ENCODE measurements around the gene ZSCAN18. TPM values are rescaled to one million over a fixed set of nuclear protein-coding genes. Genes with fewer than 3 reads are reported as not detected.

ZSCAN18 gene
- total RNA-seq, 1 donor from 2014 or later: 31.8 TPM

DNA sequence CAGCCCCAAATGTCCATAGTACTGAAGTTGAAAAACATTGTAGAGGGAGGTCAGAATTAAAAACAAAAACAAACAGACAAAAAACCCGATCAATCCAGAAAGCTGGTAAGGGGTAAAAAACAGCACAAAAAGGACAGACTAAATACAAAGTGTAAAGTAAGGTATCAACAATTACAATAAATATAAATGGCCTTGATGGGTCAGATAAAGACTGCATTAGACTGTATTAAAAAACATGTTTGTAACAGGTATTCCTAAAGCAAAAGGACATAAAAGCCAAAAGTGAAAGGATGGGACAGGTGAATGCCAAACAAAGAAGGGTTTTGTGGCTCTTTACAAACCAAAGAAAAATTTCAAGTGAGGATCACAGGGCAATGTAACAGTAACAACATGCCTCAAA, 36.2 kb upstream of the ZSCAN18 start:
- no peaks in the 10 kb centered on the region for H4K20me1 ChIP-seq (ENCODE audit: insufficient read depth, low read length)
- H3K9me3 Mint-ChIP-seq (ENCODE audit: unreplicated experiment): peaks cover 67% of the 10 kb centered on the region
- H3K36me3 Mint-ChIP-seq (ENCODE audit: low read depth, unreplicated experiment): peaks cover 83% of the 10 kb centered on the region
- FAIRE-seq (no peak), DNase-seq (ENCODE audit: low read depth) (no peak)
- no peak overlapping the region for H3K4me3 Mint-ChIP-seq (ENCODE audit: unreplicated experiment)
- H3K27me3 Mint-ChIP-seq (ENCODE audit: low read depth, unreplicated experiment): no peaks in the 10 kb centered on the region
- H3K9me3 ChIP-seq (ENCODE audit: insufficient read depth, low read depth, low read length): peaks cover 53% of the 10 kb centered on the region
- no peaks in the 10 kb centered on the region for H3K27me3 ChIP-seq (ENCODE audit: insufficient read depth, low read length)
- no peak overlapping the region for H3K4me2 ChIP-seq (ENCODE audit: low read length)
- no peaks in the 10 kb centered on the region for H3K4me1 ChIP-seq (ENCODE audit: insufficient read depth, low read length)
- no peaks in the 10 kb centered on the region for H3K4me1 Mint-ChIP-seq (ENCODE audit: low read depth, unreplicated experiment)
- H3K4me3 ChIP-seq (ENCODE audit: insufficient read depth, low read depth, low read length): no peak overlapping the region
- no peak overlapping the region for H3K27ac ChIP-seq (ENCODE audit: low read depth, low read length)
- no peak for TF ChIP-seq EZH2 (IDR thresholded peaks at IDR 0.05; ENCODE audit: insufficient read depth, low read length)
- TF ChIP-seq, protein P1, sequence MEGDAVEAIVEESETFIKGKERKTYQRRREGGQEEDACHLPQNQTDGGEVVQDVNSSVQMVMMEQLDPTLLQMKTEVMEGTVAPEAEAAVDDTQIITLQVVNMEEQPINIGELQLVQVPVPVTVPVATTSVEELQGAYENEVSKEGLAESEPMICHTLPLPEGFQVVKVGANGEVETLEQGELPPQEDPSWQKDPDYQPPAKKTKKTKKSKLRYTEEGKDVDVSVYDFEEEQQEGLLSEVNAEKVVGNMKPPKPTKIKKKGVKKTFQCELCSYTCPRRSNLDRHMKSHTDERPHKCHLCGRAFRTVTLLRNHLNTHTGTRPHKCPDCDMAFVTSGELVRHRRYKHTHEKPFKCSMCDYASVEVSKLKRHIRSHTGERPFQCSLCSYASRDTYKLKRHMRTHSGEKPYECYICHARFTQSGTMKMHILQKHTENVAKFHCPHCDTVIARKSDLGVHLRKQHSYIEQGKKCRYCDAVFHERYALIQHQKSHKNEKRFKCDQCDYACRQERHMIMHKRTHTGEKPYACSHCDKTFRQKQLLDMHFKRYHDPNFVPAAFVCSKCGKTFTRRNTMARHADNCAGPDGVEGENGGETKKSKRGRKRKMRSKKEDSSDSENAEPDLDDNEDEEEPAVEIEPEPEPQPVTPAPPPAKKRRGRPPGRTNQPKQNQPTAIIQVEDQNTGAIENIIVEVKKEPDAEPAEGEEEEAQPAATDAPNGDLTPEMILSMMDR (IDR thresholded peaks at IDR 0.05; ENCODE audit: insufficient read depth, low read depth, low read length): no peak
- H3K9ac ChIP-seq (ENCODE audit: low read length): no peak overlapping the region
- no peak overlapping the region for H3K27ac Mint-ChIP-seq (ENCODE audit: unreplicated experiment)
- H3K79me2 ChIP-seq (ENCODE audit: insufficient read depth, low read length): no peaks in the 10 kb centered on the region
- H2AFZ ChIP-seq (ENCODE audit: low read depth, low read length): no peak overlapping the region
- peaks cover 20% of the 10 kb centered on the region for H3K36me3 ChIP-seq (ENCODE audit: insufficient read depth, low read length)

DNA sequence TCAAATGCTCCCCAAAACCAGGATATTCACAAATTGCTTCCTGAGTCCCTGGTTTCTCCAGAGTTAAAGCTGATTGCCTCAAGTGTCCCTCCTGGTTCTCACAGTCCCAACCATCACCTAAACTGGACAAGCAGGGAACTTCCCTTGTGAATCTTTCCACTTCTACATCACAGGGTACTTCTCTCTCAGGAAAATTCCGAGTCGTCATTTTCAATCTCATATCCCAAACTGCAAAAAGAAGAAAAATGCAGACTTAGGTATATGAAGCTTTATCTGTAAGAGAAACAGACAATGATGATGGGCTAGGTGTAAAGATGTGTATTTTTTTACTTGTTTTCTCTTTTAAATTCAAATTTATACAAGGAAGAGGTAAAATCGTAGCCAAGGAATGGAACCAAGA, 31.3 kb upstream of the ZSCAN18 start:
- TF ChIP-seq EZH2 (IDR thresholded peaks at IDR 0.05; ENCODE audit: insufficient read depth, low read length): no peak
- TF ChIP-seq, protein P1 (IDR thresholded peaks at IDR 0.05; ENCODE audit: insufficient read depth, low read depth, low read length): no peak
- peak; percentile 54 for FAIRE-seq
- no peak overlapping the region for H3K4me3 Mint-ChIP-seq (ENCODE audit: unreplicated experiment)

DNA sequence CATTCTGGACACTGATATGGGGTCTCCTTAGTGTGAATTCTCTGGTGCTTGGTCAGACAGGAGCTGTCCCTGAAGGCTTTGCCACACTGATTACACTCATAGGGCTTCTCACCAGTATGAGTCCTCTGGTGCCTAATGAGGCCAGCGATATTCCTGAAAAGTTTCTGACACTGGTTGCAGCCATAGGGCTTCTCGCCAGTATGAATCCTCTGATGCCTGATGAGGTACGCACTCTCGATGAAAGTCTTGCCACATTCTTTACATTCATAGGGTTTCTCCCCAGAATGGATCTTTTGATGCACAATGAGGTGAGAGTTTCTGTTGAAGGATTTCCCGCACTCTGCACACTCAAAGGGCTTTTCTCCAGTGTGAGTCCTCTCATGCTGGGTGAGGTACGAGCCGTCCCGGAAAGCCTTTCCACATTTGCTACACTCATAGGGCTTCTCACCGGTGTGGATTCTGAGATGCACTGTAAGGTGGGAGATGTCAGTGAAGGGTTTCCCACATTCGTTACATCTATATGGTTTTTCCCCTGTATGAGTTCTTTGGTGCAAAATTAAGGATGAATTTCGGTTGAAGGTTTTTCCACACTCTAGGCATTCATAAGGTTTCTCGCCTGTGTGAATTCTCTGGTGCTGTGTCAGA, 30.1 kb upstream of the ZSCAN18 start:
- Mint-ChIP-seq H3K27ac (ENCODE audit: unreplicated experiment) (no peak overlapping the region), H3K27me3 (ENCODE audit: low read depth, unreplicated experiment) (no peaks in the 10 kb centered on the region), H3K9me3 (ENCODE audit: unreplicated experiment) (peaks cover 92% of the 10 kb centered on the region), H3K4me1 (ENCODE audit: low read depth, unreplicated experiment) (no peaks in the 10 kb centered on the region), H3K36me3 (ENCODE audit: low read depth, unreplicated experiment) (peaks cover 86% of the 10 kb centered on the region), H3K4me3 (ENCODE audit: unreplicated experiment) (no peak overlapping the region)
- Histone ChIP-seq H3K9ac (ENCODE audit: low read length) (no peak overlapping the region), H3K9me3 (ENCODE audit: insufficient read depth, low read depth, low read length) (peaks cover 75% of the 10 kb centered on the region), H3K27ac (ENCODE audit: low read depth, low read length) (no peak overlapping the region), H3K79me2 (ENCODE audit: insufficient read depth, low read length) (no peaks in the 10 kb centered on the region), H3K27me3 (ENCODE audit: insufficient read depth, low read length) (no peaks in the 10 kb centered on the region), H3K4me2 (ENCODE audit: low read length) (no peak overlapping the region), H4K20me1 (ENCODE audit: insufficient read depth, low read length) (no peaks in the 10 kb centered on the region), H2AFZ (ENCODE audit: low read depth, low read length) (no peak overlapping the region), H3K36me3 (ENCODE audit: insufficient read depth, low read length) (peaks cover 28% of the 10 kb centered on the region), H3K4me3 (ENCODE audit: insufficient read depth, low read depth, low read length) (no peak overlapping the region), H3K4me1 (ENCODE audit: insufficient read depth, low read length) (no peaks in the 10 kb centered on the region)
- TF ChIP-seq, protein P1 (IDR thresholded peaks at IDR 0.05; ENCODE audit: insufficient read depth, low read depth, low read length): no peak
- no peak for TF ChIP-seq EZH2 (IDR thresholded peaks at IDR 0.05; ENCODE audit: insufficient read depth, low read length)
- DNase-seq (ENCODE audit: low read depth) (no peak), FAIRE-seq (no peak)

More for the DNA sequence above, 31.3 kb upstream of the ZSCAN18 start:
- H3K36me3 Mint-ChIP-seq (ENCODE audit: low read depth, unreplicated experiment): peaks cover 91% of the 10 kb centered on the region
- Histone ChIP-seq H3K27ac (ENCODE audit: low read depth, low read length) (no peak overlapping the region), H3K36me3 (ENCODE audit: insufficient read depth, low read length) (peaks cover 32% of the 10 kb centered on the region), H3K27me3 (ENCODE audit: insufficient read depth, low read length) (no peaks in the 10 kb centered on the region), H3K79me2 (ENCODE audit: insufficient read depth, low read length) (no peaks in the 10 kb centered on the region), H3K9me3 (ENCODE audit: insufficient read depth, low read depth, low read length) (peaks cover 70% of the 10 kb centered on the region), H3K4me2 (ENCODE audit: low read length) (no peak overlapping the region), H4K20me1 (ENCODE audit: insufficient read depth, low read length) (no peaks in the 10 kb centered on the region), H3K4me3 (ENCODE audit: insufficient read depth, low read depth, low read length) (no peak overlapping the region), H3K9ac (ENCODE audit: low read length) (no peak overlapping the region), H3K4me1 (ENCODE audit: insufficient read depth, low read length) (no peaks in the 10 kb centered on the region), H2AFZ (ENCODE audit: low read depth, low read length) (no peak overlapping the region)
- peaks cover 93% of the 10 kb centered on the region for H3K9me3 Mint-ChIP-seq (ENCODE audit: unreplicated experiment)
- no peak for DNase-seq (ENCODE audit: low read depth)
- H3K4me1 Mint-ChIP-seq (ENCODE audit: low read depth, unreplicated experiment): no peaks in the 10 kb centered on the region
- H3K27ac Mint-ChIP-seq (ENCODE audit: unreplicated experiment): no peak overlapping the region
- H3K27me3 Mint-ChIP-seq (ENCODE audit: low read depth, unreplicated experiment): no peaks in the 10 kb centered on the region

Measured in astrocyte (in vitro differentiated cells and primary cell).